Upper lobe of right lung (tissue), 1 donor: ENCODE measurements around the gene TUFT1. TPM values are rescaled to one million over a fixed set of nuclear protein-coding genes. Genes with fewer than 3 reads are reported as not detected.

ENCODE experiments used
- ATAC-seq: fragments of 200-7000 bp; cut with Tn5 transposase; one replicate; pipeline ENCODE4 v1.9.1; 2020; ENCODE audit warnings: mild to moderate bottlenecking, moderate library complexity
- DNase-seq: peaks from one replicate; pipeline ENCODE4 v3.0.0-alpha.2; 2020
- H3K27ac ChIP-seq: fragments of 200-600 bp; one replicate; pipeline ENCODE4 v1.8.0; 2022
- H3K27me3 ChIP-seq: fragments of 200-600 bp; one replicate; pipeline ENCODE4 v1.8.0; 2022; ENCODE audit warnings: mild to moderate bottlenecking
- H3K36me3 ChIP-seq: fragments of 200-600 bp; one replicate; pipeline ENCODE4 v1.8.0; 2022
- H3K4me1 ChIP-seq: fragments of 200-600 bp; one replicate; pipeline ENCODE4 v1.8.0; 2022
- H3K4me3 ChIP-seq: fragments of 200-600 bp; one replicate; pipeline ENCODE4 v1.8.0; 2022; ENCODE audit warnings: mild to moderate bottlenecking
- H3K9me3 ChIP-seq: fragments of 200-600 bp; one replicate; pipeline ENCODE4 v1.8.0; 2022
- CTCF ChIP-seq: fragments of 200-600 bp; IDR thresholded peaks from one replicate; pipeline ENCODE4 v1.8.0; 2022; ENCODE audit warnings: antibody characterized with exemption
- intact Hi-C: fragments of 100-400 bp; cut with DNase I; formaldehyde crosslinking; loops from one replicate; pipeline ENCODE4 v1.11.0; 2022
- total RNA-seq: library from RNA; stranded (reverse); fragmentation: NEBNext Ultra II Directional; extraction: Animal tissue kit (Norgen Biotek cat#: 25700); gene quantifications from one replicate; pipeline ENCODE4 v1.2.1, GENCODE V29; 2021
- donor health status: DM: no; HTN: yes; CAD: no; lungs with severe emphysema.

TUFT1 gene
- total RNA-seq, 1 donor from 2014 or later: 13.3 TPM

- Histone ChIP-seq H3K9me3 (no peaks in the 10 kb centered on the region), H3K27me3 (no peaks in the 10 kb centered on the region), H3K4me1 (no peaks in the 10 kb centered on the region), H3K4me3 (no peak overlapping the region), H3K27ac (no peak overlapping the region), H3K36me3 (peaks cover 27% of the 10 kb centered on the region)
- no peak for TF ChIP-seq CTCF
- no peak for ATAC-seq
- no peak for DNase-seq
- intact Hi-C loops: no loop called here
These were observed 41.8 kb downstream of the TUFT1 start for GRCh38 chr1:151581921-151582320.

GRCh38 chr1:151583796-151584195 is 43.7 kb downstream of the TUFT1 start:
- no peaks in the 10 kb centered on the region for H3K4me1 ChIP-seq
- ATAC-seq (no peak), DNase-seq (no peak)
- peaks cover 22% of the 10 kb centered on the region for H3K36me3 ChIP-seq
- H3K9me3 ChIP-seq: no peaks in the 10 kb centered on the region
- no peaks in the 10 kb centered on the region for H3K27me3 ChIP-seq
- no peak overlapping the region for H3K27ac ChIP-seq
- intact Hi-C loops: no loop called here
- H3K4me3 ChIP-seq: no peak overlapping the region
- no peak for TF ChIP-seq CTCF

- Histone ChIP-seq H3K4me3 (no peak overlapping the region), H3K4me1 (no peaks in the 10 kb centered on the region), H3K36me3 (peaks cover 17% of the 10 kb centered on the region), H3K27ac (no peak overlapping the region), H3K27me3 (no peaks in the 10 kb centered on the region), H3K9me3 (no peaks in the 10 kb centered on the region)
- no peak for TF ChIP-seq CTCF
- intact Hi-C loops: no loop called here
- DNase-seq: no peak
- no peak for ATAC-seq
These were observed 44.2 kb downstream of the TUFT1 start for GRCh38 chr1:151584278-151584677.

GRCh38 chr1:151584780-151585179 is 44.7 kb downstream of the TUFT1 start:
- intact Hi-C loops: no loop called here
- H3K4me1 ChIP-seq: no peaks in the 10 kb centered on the region
- H3K36me3 ChIP-seq: peaks cover 15% of the 10 kb centered on the region
- TF ChIP-seq CTCF: no peak
- H3K27me3 ChIP-seq: no peaks in the 10 kb centered on the region
- no peak overlapping the region for H3K4me3 ChIP-seq
- ATAC-seq: no peak
- no peak overlapping the region for H3K27ac ChIP-seq
- no peaks in the 10 kb centered on the region for H3K9me3 ChIP-seq
- DNase-seq: no peak

DNA sequence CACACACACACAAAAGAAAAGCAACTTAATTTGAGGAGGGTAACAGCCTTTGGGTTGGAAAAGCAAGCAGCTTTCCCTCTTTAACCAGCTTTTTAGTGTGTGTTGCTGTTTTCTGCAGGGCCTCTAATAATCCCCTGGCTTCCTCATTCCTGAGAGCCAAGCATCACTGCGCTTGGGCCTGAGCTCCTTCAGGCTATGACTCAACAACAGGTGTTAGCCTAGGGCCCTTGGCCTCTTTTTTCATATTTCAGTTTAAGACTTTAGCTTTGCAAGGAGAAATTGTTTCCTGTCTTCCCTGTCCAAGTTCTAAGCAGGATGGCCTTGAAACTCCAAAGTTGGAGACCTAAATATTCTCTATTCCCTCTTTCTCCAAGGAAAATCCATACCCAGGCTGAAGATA is 45.5 kb downstream of the TUFT1 start:
- Histone ChIP-seq H3K9me3 (no peaks in the 10 kb centered on the region), H3K4me3 (no peak overlapping the region), H3K36me3 (peaks cover 15% of the 10 kb centered on the region), H3K27ac (peak overlapping the region; percentile 24), H3K4me1 (no peaks in the 10 kb centered on the region), H3K27me3 (no peaks in the 10 kb centered on the region)
- ATAC-seq: peak; percentile 92
- TF ChIP-seq CTCF: no peak
- intact Hi-C loops: no loop called here
- DNase-seq: no peak

- Histone ChIP-seq H3K9me3 (no peaks in the 10 kb centered on the region), H3K27me3 (no peaks in the 10 kb centered on the region), H3K36me3 (no peaks in the 10 kb centered on the region), H3K4me1 (peaks cover 5% of the 10 kb centered on the region), H3K4me3 (no peak overlapping the region), H3K27ac (no peak overlapping the region)
- DNase-seq (no peak), ATAC-seq (no peak)
- intact Hi-C loops: loop anchor here (10.0 kb wide), 1 partner anchor 144 kb away; no protein-coding TSS in a partner anchor
- TF ChIP-seq CTCF: no peak
These were observed 50.9 kb downstream of the TUFT1 start for GRCh38 chr1:151590961-151591360.
